Upper lobe of right lung (tissue), 1 donor: ENCODE data around the gene TUBA8. TPM values are rescaled to one million over a fixed set of nuclear protein-coding genes. Genes with fewer than 3 reads are reported as not detected.
"Not testable (repeated sequence)": the region's sequence is repeated elsewhere in the genome, so short reads cannot be mapped to it uniquely, and the experiment has no call there.

ENCODE experiments used
- ATAC-seq: fragments of 200-7000 bp; cut with Tn5 transposase; one replicate; pipeline ENCODE4 v1.9.1; 2020; ENCODE audit warnings: mild to moderate bottlenecking, moderate library complexity
- DNase-seq: peaks from one replicate; pipeline ENCODE4 v3.0.0-alpha.2; 2020
- H3K27ac ChIP-seq: fragments of 200-600 bp; one replicate; pipeline ENCODE4 v1.8.0; 2022
- H3K27me3 ChIP-seq: fragments of 200-600 bp; one replicate; pipeline ENCODE4 v1.8.0; 2022; ENCODE audit warnings: mild to moderate bottlenecking
- H3K36me3 ChIP-seq: fragments of 200-600 bp; one replicate; pipeline ENCODE4 v1.8.0; 2022
- H3K4me1 ChIP-seq: fragments of 200-600 bp; one replicate; pipeline ENCODE4 v1.8.0; 2022
- H3K4me3 ChIP-seq: fragments of 200-600 bp; one replicate; pipeline ENCODE4 v1.8.0; 2022; ENCODE audit warnings: mild to moderate bottlenecking
- H3K9me3 ChIP-seq: fragments of 200-600 bp; one replicate; pipeline ENCODE4 v1.8.0; 2022
- CTCF ChIP-seq: fragments of 200-600 bp; IDR thresholded peaks from one replicate; pipeline ENCODE4 v1.8.0; 2022; ENCODE audit warnings: antibody characterized with exemption
- intact Hi-C: fragments of 100-400 bp; cut with DNase I; formaldehyde crosslinking; loops from one replicate; pipeline ENCODE4 v1.11.0; 2022
- total RNA-seq: library from RNA; stranded (reverse); fragmentation: NEBNext Ultra II Directional; extraction: Animal tissue kit (Norgen Biotek cat#: 25700); gene quantifications from one replicate; pipeline ENCODE4 v1.2.1, GENCODE V29; 2021
- donor health status: DM: no; HTN: yes; CAD: no; lungs with severe emphysema.

TUBA8 gene
- total RNA-seq, 1 donor from 2014 or later = 1.7 TPM

DNA sequence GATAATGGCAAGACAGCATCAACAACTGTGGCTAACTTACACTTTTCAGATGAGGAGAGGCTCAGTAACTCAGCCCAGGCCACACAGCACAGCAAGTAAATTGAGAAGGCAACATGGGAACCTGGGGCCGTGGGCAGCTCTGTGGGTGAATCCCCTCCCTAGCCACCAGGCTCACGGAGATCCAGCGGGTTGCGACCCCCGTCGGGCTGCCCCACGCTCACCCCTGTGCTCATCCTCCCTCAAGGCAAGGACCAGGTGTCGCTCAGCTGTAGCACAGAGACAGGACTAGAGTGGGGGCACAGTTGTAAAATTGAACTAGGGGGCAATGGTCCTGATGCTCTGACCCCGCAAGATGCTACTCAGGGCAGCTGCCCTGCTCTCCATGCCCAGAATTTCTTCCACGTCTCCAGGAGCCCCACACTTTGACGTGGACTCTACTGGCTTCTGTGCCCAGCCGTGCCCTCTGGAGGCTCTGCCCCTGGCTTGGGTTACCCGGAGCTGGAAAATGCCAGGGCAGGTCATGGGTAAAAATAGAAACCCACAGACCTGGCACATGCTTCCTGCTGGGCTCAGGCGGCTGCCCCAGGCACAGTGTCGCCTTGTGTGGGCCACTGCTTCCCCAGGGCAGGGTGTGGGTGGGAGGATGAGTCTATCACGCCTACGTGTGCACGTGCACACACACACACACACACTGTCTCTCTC, 9.0 kb downstream of the TUBA8 start:
- H3K27ac ChIP-seq = no peak overlapping the region
- intact Hi-C loops = no loop called here
- no peak for TF ChIP-seq CTCF
- ATAC-seq (peak; percentile 55), DNase-seq (peak; percentile 61)
- H3K4me1 ChIP-seq = no peaks in the 10 kb centered on the region
- no peaks in the 10 kb centered on the region for H3K9me3 ChIP-seq
- no peak overlapping the region for H3K4me3 ChIP-seq
- H3K36me3 ChIP-seq = no peaks in the 10 kb centered on the region
- no peaks in the 10 kb centered on the region for H3K27me3 ChIP-seq

- no peak for DNase-seq
- intact Hi-C loops = no loop called here
- ATAC-seq = no peak
Observed at GRCh38 chr22:18120857-18121256, 10.2 kb downstream of the TUBA8 start.

GRCh38 chr22:18121506-18121905, 10.9 kb downstream of the TUBA8 start:
- TF ChIP-seq CTCF = no peak
- Histone ChIP-seq H3K36me3 (no peaks in the 10 kb centered on the region), H3K4me1 (no peaks in the 10 kb centered on the region), H3K9me3 (no peaks in the 10 kb centered on the region), H3K27ac (no peak overlapping the region), H3K4me3 (no peak overlapping the region), H3K27me3 (no peaks in the 10 kb centered on the region)
- peak; percentile 53 for DNase-seq
- intact Hi-C loops = no loop called here
- no peak for ATAC-seq

More at GRCh38 chr22:18120857-18121256, 10.2 kb downstream of the TUBA8 start:
- H3K27me3 ChIP-seq = no peaks in the 10 kb centered on the region
- no peak overlapping the region for H3K27ac ChIP-seq
- no peaks in the 10 kb centered on the region for H3K9me3 ChIP-seq
- TF ChIP-seq CTCF = no peak
- no peaks in the 10 kb centered on the region for H3K36me3 ChIP-seq
- no peak overlapping the region for H3K4me3 ChIP-seq
- H3K4me1 ChIP-seq = no peaks in the 10 kb centered on the region

GRCh38 chr22:18121954-18122554, 11.4 kb downstream of the TUBA8 start:
- Histone ChIP-seq H3K4me1 (no peaks in the 10 kb centered on the region), H3K27ac (no peak overlapping the region), H3K4me3 (no peak overlapping the region), H3K9me3 (no peaks in the 10 kb centered on the region), H3K36me3 (no peaks in the 10 kb centered on the region), H3K27me3 (no peaks in the 10 kb centered on the region)
- no peak for ATAC-seq
- TF ChIP-seq CTCF = no peak
- DNase-seq = peak; percentile 28
- intact Hi-C loops = no loop called here

DNA sequence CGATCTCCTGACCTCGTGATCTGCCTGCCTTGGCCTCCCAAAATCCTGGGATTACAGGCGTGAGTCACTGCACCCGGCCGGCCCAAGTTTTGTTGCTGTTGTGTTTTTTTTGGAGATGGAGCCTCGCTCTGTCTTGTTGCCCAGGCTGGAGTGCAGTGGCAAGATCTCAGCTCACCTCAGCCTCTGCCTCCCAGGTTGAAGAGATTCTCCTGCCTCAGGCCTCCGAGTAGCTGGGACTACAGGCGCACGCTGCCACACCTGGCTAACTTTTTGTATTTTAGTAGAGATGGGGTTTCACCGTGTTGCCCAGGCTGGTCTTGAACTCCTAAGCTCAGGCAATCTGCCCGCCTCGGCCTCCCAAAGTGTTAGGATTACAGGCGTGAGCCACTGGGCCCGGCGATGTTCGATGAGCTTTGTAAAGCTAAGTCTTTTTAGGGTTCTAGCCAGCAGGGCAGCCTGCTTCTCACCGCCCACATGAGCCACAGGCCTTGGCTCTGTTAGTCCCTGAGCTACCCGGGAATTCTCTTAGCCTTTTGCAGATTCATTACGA, 12.9 kb downstream of the TUBA8 start:
- ATAC-seq, H3K4me1 ChIP-seq, H3K36me3 ChIP-seq, H3K27ac ChIP-seq, intact Hi-C loops, H3K9me3 ChIP-seq, H3K27me3 ChIP-seq, H3K4me3 ChIP-seq: not testable (repeated sequence)
- peak; percentile 34 for DNase-seq

DNA sequence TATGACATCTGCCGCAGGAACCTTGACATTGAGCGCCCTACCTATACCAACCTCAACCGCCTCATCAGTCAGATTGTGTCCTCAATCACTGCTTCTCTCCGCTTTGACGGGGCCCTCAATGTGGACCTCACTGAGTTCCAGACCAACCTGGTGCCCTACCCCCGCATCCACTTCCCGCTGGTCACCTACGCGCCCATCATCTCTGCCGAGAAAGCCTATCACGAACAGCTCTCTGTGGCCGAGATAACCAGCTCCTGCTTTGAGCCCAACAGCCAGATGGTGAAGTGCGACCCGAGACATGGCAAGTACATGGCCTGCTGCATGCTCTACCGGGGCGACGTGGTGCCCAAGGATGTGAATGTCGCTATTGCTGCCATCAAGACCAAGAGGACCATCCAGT, 16.0 kb downstream of the TUBA8 start:
- no peaks in the 10 kb centered on the region for H3K27me3 ChIP-seq
- ATAC-seq = no peak
- H3K27ac ChIP-seq = no peak overlapping the region
- no peaks in the 10 kb centered on the region for H3K36me3 ChIP-seq
- intact Hi-C loops = no loop called here
- no peak for TF ChIP-seq CTCF
- no peak overlapping the region for H3K4me3 ChIP-seq
- peak; percentile 41 for DNase-seq
- no peaks in the 10 kb centered on the region for H3K4me1 ChIP-seq
- H3K9me3 ChIP-seq = no peaks in the 10 kb centered on the region
